Activated CD4-positive, CD25-positive, alpha-beta regulatory T cell treated with anti-CD3 and anti-CD28 coated beads, Interleukin-2, amount 50 U/mL, for 72 hours (primary cell): ENCODE data around the gene F8A2.
"Not testable (repeated sequence)": the region's sequence is repeated elsewhere in the genome, so short reads cannot be mapped to it uniquely, and the experiment has no call there.

Experiments used
- DNase-seq: peaks from one replicate; pipeline ENCODE4 v3.0.0; 2021

The F8A2 gene

GRCh38 chrX:155381843-155382528 is at the start of gene F8A2:
F8A2 (plus strand) TSS chrX:155382095; CDS start chrX:155382115, 20 bp downstream.
- not testable (repeated sequence) for DNase-seq

GRCh38 chrX:155333544-155334100 is 48.3 kb upstream of the F8A2 start:
- DNase-seq, result no peak

- no peak for DNase-seq
These were observed 47.2 kb upstream of the F8A2 start, which contains the start of gene CLIC2 for GRCh38 chrX:155334486-155335336. CLIC2 (minus strand) TSS chrX:155334614; CDS start chrX:155334427, 187 bp downstream.

GRCh38 chrX:155335337-155335712 is 46.6 kb upstream of the F8A2 start:
- not testable (repeated sequence) for DNase-seq

GRCh38 chrX:155345689-155346088 is 36.2 kb upstream of the F8A2 start:
- DNase-seq, result not testable (repeated sequence)

- not testable (repeated sequence) for DNase-seq
These were observed 32.4 kb upstream of the F8A2 start for GRCh38 chrX:155349448-155349847.

- DNase-seq, result not testable (repeated sequence)
These were observed 18.2 kb upstream of the F8A2 start for GRCh38 chrX:155363712-155364111.

- not testable (repeated sequence) for DNase-seq
These were observed 8.0 kb upstream of the F8A2 start for GRCh38 chrX:155373777-155374458.

GRCh38 chrX:155379802-155380201 is 2.1 kb upstream of the F8A2 start:
- DNase-seq, result not testable (repeated sequence)

- DNase-seq, result not testable (repeated sequence)
These were observed 653 bp downstream of the F8A2 start for GRCh38 chrX:155382529-155382967.

GRCh38 chrX:155389634-155390033 is 7.7 kb downstream of the F8A2 start:
- no peak for DNase-seq

- DNase-seq, result not testable (repeated sequence)
These were observed 12.9 kb downstream of the F8A2 start for GRCh38 chrX:155394747-155395276.

GRCh38 chrX:155406429-155406828 is 24.5 kb downstream of the F8A2 start:
- DNase-seq, result no peak

- no peak for DNase-seq
These were observed 35.9 kb downstream of the F8A2 start for GRCh38 chrX:155417769-155418168.
